NB4 (cell line): Measurements from ENCODE around the gene APOE.
A peak's percentile ranks its signal among the peaks of the same experiment; 100 is the strongest.
"Not testable (repeated sequence)": the region's sequence is repeated elsewhere in the genome, so short reads cannot be mapped to it uniquely, and the experiment has no call there.

Experiments
- DNase-seq: peaks from one replicate; pipeline ENCODE4 v3.0.0; 2010; ENCODE audit warnings: low read depth
- H3K4me3 ChIP-seq: one replicate; pipeline ENCODE4 v1.5.1; 2011; ENCODE audit warnings: mild to moderate bottlenecking, low read depth, low read length, moderate library complexity
- MYC ChIP-seq: IDR thresholded peaks from 2 replicates; pipeline ENCODE4 v1.6.1; 2011; ENCODE audit warnings: low read depth, low read length
- POLR2A ChIP-seq: IDR thresholded peaks from 2 replicates; pipeline ENCODE4 v1.6.1; 2011; ENCODE audit warnings: mild to moderate bottlenecking; ENCODE audit not compliant: insufficient read length; ENCODE audit errors: extremely low read depth
- TF ChIP-seq, protein P1 (sequence below): IDR thresholded peaks from one replicate; pipeline ENCODE4 v1.5.1; 2012; ENCODE audit warnings: low read depth, low read length
- TF ChIP-seq, protein P2 (sequence below): IDR thresholded peaks from 2 replicates; pipeline ENCODE4 v1.6.1; 2011; ENCODE audit warnings: low read depth, low read length

APOE gene

DNA sequence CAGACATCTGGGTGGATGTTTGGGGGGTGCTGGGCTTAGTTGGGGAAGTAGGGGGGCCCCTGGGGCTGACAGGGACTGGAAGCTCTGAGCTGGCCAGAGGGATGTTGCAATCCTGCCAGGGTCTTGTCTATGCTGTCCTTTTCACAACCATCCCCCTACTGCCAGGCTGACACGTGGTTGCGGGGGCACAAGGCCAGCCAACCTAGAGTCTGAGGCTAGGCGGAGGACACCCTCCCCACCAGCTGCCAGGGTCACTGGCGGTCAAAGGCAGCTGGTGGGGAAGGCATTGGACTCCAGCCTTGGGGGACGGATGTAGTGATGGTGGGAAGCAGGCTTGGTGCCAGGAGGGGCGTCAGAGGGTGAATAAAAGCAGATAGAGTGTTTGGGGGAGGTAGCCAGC is 7.3 kb downstream of the APOE start:
- no peak for DNase-seq
- TF ChIP-seq, protein P1, sequence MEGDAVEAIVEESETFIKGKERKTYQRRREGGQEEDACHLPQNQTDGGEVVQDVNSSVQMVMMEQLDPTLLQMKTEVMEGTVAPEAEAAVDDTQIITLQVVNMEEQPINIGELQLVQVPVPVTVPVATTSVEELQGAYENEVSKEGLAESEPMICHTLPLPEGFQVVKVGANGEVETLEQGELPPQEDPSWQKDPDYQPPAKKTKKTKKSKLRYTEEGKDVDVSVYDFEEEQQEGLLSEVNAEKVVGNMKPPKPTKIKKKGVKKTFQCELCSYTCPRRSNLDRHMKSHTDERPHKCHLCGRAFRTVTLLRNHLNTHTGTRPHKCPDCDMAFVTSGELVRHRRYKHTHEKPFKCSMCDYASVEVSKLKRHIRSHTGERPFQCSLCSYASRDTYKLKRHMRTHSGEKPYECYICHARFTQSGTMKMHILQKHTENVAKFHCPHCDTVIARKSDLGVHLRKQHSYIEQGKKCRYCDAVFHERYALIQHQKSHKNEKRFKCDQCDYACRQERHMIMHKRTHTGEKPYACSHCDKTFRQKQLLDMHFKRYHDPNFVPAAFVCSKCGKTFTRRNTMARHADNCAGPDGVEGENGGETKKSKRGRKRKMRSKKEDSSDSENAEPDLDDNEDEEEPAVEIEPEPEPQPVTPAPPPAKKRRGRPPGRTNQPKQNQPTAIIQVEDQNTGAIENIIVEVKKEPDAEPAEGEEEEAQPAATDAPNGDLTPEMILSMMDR, result no peak
- TF ChIP-seq, protein P2, sequence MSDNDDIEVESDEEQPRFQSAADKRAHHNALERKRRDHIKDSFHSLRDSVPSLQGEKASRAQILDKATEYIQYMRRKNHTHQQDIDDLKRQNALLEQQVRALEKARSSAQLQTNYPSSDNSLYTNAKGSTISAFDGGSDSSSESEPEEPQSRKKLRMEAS, result peak; percentile 39

DNA sequence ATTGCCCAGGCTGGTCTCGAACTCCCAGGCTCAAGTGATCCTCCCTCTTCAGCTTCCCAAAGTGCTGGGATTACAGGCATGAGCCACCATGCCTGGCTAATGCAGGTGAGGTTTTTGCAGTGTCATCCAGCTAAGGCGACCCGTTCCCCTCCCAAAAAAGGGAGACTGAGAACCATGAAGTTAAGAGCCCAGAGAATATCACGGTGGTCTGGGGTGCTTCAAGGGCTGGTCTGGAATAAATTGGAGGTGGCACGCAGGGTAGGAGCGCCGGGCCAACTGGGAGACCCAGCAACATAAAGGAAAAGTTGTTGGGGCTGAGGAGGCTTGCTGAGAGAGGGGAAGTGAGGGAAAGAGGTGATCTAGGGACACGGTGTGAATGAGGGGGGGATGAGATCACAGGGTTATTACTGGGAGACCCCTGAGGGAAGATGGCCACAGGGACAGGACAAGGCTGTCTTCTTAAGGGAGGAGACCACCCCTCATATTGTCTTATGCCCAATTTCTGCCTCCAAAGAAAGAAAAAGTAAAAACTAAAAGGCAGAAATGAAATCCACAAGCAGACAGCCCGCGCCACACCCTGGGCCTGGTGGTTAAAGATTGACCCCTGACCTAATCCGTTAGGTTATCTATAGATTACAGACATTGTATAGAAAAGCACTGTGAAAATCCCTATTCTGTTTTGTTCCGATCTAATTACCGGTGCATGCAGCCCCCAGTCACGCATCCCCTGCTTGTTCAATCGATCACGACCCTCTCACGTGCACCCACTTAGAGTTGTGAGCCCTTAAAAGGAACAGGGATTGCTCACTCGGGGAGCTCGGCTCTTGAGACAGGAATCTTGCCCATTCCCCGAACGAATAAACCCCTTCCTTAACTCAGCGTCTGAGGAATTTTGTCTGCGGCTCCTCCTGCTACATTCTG is 8.2 kb downstream of the APOE start:
- DNase-seq, H3K4me3 ChIP-seq: not testable (repeated sequence)

More for the DNA sequence above, 7.3 kb downstream of the APOE start:
- no peak overlapping the region for H3K4me3 ChIP-seq

DNA sequence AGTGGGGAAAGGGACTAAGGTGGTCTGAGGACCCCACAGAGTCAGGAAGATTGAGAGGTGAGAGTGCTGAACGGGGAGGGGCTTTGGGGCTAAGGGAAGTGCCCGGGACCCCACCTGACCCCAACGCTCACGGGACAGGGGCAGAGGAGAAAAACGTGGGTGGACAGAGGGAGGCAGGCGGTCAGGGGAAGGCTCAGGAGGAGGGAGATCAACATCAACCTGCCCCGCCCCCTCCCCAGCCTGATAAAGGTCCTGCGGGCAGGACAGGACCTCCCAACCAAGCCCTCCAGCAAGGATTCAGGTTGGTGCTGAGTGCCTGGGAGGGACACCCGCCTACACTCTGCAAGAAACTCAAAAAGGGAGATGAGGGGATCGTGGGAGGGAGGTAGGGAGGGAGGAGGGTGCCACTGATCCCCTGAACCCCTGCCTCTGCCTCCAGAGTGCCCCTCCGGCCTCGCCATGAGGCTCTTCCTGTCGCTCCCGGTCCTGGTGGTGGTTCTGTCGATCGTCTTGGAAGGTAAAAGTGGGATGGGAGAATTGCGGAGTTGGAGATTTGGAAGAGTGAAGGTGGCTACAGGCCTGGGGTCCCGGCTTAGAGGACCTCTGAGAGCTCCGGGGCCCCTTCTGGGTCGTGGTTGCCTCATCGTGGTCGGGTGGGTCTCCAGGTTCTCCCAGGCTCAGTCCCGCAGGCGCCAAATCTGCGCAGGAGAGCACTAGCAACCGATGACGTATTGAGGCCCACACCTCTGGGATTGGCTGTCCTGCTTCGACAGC is 9.0 kb downstream of the APOE start, which contains the start of gene APOC1:
TSS of gene APOC1 (plus strand) at position 176 of the 774 bp plus-strand sequence. CDS start at position 460, 284 bp downstream.
- peak; percentile 63 for DNase-seq
- not testable (repeated sequence) for H3K4me3 ChIP-seq

DNA sequence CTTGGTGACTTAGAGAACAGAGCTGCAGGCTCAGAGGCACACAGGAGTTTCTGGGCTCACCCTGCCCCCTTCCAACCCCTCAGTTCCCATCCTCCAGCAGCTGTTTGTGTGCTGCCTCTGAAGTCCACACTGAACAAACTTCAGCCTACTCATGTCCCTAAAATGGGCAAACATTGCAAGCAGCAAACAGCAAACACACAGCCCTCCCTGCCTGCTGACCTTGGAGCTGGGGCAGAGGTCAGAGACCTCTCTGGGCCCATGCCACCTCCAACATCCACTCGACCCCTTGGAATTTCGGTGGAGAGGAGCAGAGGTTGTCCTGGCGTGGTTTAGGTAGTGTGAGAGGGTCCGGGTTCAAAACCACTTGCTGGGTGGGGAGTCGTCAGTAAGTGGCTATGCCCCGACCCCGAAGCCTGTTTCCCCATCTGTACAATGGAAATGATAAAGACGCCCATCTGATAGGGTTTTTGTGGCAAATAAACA is 18.7 kb downstream of the APOE start:
- H3K4me3 ChIP-seq, result no peak overlapping the region
- TF ChIP-seq, protein P1, result no peak
- TF ChIP-seq MYC (no peak), POLR2A (no peak)
- TF ChIP-seq, protein P2, result no peak
- DNase-seq, result no peak

DNA sequence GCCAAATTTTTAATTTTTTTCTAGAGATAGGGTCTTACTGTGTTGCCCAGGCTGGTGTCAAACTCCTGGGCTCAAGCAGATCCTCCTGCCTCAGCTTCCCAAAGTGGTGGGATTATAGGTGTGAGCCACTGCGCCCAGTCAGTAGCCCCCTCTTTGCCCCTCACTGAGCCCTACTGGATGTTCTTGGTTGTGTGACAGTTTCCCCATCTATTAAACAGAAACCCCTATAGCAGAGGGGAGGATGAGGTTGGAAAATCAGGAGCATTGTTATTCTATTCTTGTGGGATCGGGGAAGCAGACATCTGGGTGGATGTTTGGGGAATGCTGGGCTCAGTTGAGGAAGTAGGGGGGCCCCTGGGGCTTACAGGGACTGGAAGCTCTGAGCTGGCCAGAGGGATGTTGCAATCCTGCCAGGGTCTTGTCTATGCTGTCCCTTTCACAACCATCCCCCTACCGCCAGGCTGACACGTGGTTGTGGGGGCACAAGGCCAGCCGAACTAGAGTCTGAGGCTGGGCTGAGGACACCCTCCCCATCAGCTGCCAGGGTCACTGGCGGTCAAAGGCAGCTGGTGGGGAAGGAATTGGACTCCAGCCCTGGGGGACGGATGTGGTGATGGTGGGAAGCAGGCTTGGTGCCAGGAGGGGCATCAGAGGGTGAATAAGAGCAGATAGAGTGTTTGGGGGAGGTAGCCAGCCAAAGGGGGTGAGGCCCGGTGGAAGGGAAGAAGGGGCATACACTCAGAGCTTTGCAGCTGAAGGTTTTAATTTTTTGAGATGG is 19.7 kb downstream of the APOE start:
- peak; percentile 76 for DNase-seq
- no peak overlapping the region for H3K4me3 ChIP-seq
- TF ChIP-seq, protein P1, result no peak
- TF ChIP-seq, protein P2, result peak; percentile 92
- TF ChIP-seq POLR2A (no peak), MYC (peak; percentile 88)

DNA sequence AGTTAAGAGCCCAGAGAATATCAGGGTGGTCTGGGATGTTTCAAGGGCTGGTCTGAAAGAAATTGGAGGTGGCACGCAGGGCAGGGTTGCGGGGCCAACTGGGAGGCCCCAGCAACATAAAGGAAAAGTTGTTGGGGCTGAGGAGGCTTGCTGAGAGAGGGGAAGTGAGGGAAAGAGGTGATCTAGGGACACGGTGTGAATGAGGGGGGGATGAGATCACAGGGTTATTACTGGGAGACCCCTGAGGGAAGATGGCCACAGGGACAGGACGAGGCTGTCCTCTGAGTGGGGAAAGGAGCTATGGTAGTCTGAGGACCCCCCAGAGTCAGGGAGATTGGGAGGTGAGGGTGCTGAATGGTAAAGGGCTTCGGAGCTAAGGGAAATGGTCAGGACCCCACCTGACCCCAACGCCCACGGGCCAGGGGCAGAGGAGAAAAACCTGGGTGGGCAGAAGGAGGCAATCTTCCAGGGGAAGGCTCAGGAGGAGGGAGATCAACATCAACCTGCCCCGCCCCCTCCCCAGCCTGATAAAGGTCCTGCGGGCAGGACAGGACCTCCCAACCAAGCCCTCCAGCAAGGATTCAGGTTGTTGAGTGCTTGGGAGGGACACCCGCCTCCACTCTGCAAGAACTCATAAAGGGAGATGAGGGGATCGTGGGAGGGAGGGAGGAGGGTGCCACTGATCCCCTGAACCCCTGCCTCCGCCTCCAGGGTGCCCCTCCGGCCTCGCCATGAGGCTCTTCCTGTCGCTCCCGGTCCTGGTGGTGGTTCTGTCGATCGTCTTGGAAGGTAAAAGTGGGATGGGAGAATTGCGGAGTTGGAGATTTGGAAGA is 20.9 kb downstream of the APOE start:
- H3K4me3 ChIP-seq, result not testable (repeated sequence)

More for the DNA sequence above, 20.9 kb downstream of the APOE start:
- not testable (repeated sequence) for DNase-seq
